ENCODE results near the gene TMEM151B.

TMEM151B gene

DNA sequence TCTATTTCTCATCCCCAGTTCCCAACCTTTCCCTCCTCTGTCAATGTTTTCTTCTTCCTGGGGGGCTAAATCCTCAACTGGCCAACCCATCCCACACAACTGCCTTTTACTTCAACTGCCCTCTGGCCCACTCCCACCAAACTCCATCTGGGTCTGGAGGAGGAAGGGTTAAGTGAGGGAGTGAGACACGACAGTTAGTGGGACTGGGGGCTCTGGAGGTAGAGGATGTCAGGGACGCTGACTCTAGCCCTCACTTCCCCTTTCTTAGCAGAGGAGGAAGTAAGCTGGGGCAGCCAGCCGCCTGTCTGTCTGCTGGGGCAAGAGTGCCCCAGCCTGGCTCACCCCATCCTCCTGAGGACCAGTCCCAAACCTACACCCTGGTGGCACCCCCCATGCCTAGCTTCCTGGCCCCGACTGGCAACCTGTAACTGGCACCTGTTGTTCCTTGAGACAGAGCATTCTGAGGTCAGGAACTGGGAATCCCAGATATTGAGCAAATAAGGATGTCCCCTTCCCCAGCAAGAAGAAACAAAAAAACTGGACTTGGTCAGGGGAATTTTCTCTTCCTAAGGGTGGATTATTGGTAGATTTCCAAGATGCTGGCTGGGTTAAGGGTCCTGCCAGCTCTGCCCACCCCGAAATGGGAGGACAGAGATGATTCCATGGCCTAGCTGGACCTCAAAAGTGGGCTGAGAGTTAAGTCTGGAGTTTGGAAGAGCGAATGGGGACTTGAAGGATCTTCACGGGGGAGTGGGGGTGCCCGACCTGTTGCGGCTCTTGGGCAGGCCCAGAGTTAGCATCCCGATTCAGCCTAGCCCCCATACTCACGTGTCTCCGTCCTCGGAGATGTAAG lies 5.9 kb upstream of the TMEM151B start:
- Mint-ChIP-seq H3K36me3 (peaks cover 59% of the 10 kb centered on the region), H3K4me3 (peak overlapping the region; percentile 98), H3K4me1 (peaks cover 61% of the 10 kb centered on the region), H3K27ac (peak overlapping the region; percentile 98), H3K9me3 (no peaks in the 10 kb centered on the region)
- DNase-seq (ENCODE audit: low spot score in 2 of 2) (peak in 1 of 2 donors; percentile 71), ATAC-seq (peak; percentile 48)

DNA sequence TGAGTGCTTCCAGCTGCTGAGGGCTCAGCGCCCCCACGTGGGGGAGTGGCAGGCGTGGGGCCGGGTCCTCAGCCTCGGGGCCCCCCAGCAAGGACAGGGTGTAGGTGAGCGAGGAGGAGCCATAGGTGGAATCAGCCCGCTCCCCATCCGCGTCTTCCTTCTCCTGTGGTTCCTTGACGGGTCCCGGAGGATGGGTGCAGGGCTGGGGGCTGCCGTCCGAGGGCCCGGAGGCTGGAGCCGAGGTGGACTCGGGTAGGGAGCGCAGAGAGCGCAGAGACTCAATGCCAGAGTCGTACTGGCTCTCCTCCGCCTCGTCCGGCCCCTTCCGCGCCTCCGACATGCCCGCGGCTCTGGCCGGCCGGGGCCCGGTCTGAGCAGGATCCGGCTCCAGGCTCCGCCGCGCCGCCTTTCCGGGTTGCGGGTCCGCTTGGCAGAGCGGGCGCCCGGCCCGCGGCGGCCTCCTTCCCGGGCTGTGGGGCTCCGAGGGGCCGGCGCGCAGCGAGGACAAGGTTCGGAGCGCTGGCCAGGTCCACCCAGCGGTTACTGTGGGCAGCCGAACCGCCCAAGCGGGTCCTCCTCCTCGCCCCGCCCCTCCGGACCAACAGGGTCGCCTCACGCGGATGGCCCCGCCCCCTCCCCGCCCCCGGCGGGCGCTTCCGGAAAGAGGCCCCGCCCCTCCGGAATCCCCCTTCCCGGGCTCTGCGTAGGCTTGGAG lies 5.1 kb upstream of the TMEM151B start, which contains the start of gene NFKBIE:
Gene NFKBIE (minus strand): TSS at position 545 of the 715 bp plus-strand sequence. CDS start 205 bp downstream, at position 340.
- no peaks in the 10 kb centered on the region for H3K9me3 Mint-ChIP-seq
- peak; percentile 96 to 98 for DNase-seq (ENCODE audit: low spot score in 2 of 2)
- H3K4me3 Mint-ChIP-seq, result peak within 1 kb of the TSS; percentile 98
- H3K36me3 Mint-ChIP-seq, result peaks cover 51% of the 10 kb centered on the region
- H3K27ac Mint-ChIP-seq, result peak within 1 kb of the TSS; percentile 98
- H3K4me1 Mint-ChIP-seq, result peaks cover 69% of the 10 kb centered on the region
- peak; percentile 69 for ATAC-seq

DNA sequence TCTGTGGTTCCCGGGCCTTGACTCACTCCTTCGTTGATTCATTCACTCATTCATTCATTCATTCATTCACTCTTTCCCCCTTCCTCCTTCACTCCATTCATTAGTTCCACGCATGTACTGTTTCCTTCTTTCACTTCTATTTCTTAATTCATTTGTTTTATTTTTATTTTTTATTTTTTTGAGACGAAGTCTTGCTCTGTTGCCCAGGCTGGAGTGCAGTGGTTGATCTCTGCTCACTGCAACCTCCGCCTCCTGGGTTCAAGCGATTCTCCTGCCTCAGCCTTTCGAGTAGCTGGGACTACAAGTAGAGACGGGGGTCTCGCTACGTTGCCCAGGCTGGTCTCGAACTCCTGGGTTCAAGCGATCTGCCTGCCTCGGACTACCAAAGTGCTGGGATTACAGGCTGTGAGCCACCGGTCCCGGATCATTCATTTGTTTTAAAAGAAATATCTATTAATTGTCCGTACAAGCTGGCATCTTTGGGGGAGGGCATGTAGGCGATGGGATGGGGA lies 4.5 kb upstream of the TMEM151B start:
- peaks cover 67% of the 10 kb centered on the region for H3K4me1 Mint-ChIP-seq

DNA sequence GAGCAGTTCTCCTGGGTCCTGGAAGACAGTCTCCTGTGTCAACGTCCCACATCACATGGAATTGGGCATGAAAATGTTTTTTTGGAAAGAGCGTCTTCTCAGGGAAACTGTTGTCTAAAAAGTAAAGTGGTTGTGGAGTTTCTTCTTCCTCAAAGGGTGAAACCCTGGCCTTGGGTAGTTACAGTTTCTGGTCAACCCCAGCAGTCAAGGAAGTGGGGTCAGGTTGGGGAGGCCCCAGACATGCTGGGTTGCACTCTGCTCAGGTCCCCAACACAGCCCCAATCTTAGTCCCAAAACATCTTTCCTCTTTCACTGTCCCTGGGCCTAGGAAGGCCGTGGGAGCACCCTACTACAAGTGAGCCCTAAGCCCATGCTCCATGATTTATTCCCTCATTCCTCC lies 3.9 kb upstream of the TMEM151B start:
- peaks cover 39% of the 10 kb centered on the region for H3K36me3 Mint-ChIP-seq
- H3K27ac Mint-ChIP-seq, result peak overlapping the region; percentile 98
- no peaks in the 10 kb centered on the region for H3K9me3 Mint-ChIP-seq
- H3K4me1 Mint-ChIP-seq, result peaks cover 65% of the 10 kb centered on the region
- peak overlapping the region; percentile 98 for H3K4me3 Mint-ChIP-seq
- DNase-seq (ENCODE audit: low spot score in 2 of 2) (no peak), ATAC-seq (no peak)

More for the DNA sequence above, 4.5 kb upstream of the TMEM151B start:
- Mint-ChIP-seq H3K27ac (peak overlapping the region; percentile 98), H3K9me3 (no peaks in the 10 kb centered on the region), H3K4me3 (peak overlapping the region; percentile 98), H3K36me3 (peaks cover 45% of the 10 kb centered on the region)
- DNase-seq (ENCODE audit: low spot score in 2 of 2), result no peak
- ATAC-seq, result no peak

DNA sequence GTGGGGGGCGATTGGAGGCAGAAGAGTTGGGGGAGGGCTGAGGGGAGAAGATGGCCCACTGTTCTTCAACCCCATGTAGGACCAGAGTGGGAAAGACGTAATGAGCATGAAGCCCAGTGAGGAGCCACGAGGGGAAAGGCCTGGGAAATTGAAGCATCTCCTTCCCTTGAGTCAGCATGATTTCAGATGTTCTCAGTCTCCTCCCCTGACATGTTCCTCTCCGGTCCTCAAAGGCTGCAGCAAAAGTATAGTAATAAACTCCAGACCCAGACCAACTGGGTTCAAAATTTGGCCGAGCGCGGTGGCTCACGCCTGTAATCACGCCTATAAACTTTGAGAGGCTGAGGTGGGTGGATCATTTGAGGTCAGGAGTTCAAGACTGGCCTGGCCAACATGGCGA lies 3.0 kb upstream of the TMEM151B start:
- Mint-ChIP-seq H3K4me1 (peaks cover 57% of the 10 kb centered on the region), H3K4me3 (no peak overlapping the region), H3K9me3 (no peaks in the 10 kb centered on the region), H3K36me3 (peaks cover 30% of the 10 kb centered on the region), H3K27ac (no peak overlapping the region)
- no peak for DNase-seq (ENCODE audit: low spot score in 2 of 2)
- ATAC-seq, result no peak

DNA sequence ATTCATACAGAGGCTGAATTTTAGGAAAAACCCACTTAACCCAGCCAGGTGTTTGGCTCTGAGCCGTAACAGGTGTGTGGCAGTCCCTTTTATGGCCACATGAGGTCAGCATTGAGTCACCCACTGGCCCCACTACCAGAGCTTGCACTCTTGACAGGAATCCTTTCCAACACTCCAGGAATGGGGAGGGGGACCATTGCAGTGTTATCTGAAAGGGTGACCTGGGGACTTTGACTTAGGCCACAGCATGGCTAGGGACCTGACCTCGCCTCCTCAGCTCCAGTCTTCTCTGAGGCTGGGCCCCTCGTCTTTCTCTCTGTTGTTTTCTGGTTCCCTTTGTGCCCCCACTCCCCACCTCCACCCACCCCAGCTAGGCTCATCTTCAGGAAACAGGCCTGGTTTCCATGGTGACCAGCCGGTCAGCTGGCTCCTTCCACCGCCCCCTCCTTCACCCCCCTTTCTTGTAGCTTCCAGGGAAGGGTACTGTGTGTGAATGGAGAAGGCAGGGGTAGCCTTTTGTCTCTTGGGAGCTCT lies 2.1 kb upstream of the TMEM151B start:
- Mint-ChIP-seq H3K4me3 (no peak overlapping the region), H3K4me1 (peaks cover 48% of the 10 kb centered on the region), H3K27ac (no peak overlapping the region), H3K36me3 (peaks cover 23% of the 10 kb centered on the region), H3K9me3 (no peaks in the 10 kb centered on the region)
- ATAC-seq (no peak), DNase-seq (ENCODE audit: low spot score in 2 of 2) (peak; percentile 54 to 83)

DNA sequence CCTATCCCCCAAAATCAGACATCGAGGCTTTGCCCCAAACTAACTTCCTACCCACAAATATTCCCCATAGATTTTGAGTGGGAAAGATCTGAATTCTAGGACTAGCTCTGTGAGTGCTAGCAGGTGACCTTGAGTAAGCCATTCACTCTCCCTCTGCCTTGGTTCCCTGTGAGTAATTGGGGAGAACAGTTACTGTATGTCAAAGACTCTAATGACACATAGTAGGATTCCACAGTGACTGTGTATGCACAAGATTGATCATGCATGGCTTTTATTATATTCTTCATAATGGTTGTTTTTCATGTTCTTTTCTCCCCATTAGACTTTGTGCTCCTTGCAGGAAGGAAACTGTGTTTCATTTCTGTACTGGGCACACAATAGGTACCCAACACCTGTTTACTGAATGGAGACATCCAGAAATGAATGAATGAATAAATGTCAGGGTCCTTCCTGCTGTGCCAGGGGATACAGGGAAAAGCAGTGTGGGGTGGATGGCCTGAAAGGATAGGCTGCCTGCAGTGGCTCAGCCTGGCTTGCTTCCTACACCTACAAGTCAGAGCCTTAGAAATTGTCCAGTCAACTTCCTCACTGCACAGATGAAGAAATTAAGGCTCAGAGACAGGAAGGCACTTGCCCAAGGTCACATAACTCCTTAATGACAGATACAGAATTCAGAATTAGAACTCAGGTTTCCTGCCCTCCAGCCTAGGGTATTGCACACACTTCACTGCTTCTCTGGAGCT lies 901 bp upstream of the TMEM151B start:
- peak overlapping the region; percentile 66 for H3K4me3 Mint-ChIP-seq
- DNase-seq (ENCODE audit: low spot score in 2 of 2), result no peak
- ATAC-seq, result peak; percentile 62
- no peaks in the 10 kb centered on the region for H3K9me3 Mint-ChIP-seq
- H3K4me1 Mint-ChIP-seq, result peaks cover 36% of the 10 kb centered on the region
- no peak overlapping the region for H3K27ac Mint-ChIP-seq
- peaks cover 21% of the 10 kb centered on the region for H3K36me3 Mint-ChIP-seq

DNA sequence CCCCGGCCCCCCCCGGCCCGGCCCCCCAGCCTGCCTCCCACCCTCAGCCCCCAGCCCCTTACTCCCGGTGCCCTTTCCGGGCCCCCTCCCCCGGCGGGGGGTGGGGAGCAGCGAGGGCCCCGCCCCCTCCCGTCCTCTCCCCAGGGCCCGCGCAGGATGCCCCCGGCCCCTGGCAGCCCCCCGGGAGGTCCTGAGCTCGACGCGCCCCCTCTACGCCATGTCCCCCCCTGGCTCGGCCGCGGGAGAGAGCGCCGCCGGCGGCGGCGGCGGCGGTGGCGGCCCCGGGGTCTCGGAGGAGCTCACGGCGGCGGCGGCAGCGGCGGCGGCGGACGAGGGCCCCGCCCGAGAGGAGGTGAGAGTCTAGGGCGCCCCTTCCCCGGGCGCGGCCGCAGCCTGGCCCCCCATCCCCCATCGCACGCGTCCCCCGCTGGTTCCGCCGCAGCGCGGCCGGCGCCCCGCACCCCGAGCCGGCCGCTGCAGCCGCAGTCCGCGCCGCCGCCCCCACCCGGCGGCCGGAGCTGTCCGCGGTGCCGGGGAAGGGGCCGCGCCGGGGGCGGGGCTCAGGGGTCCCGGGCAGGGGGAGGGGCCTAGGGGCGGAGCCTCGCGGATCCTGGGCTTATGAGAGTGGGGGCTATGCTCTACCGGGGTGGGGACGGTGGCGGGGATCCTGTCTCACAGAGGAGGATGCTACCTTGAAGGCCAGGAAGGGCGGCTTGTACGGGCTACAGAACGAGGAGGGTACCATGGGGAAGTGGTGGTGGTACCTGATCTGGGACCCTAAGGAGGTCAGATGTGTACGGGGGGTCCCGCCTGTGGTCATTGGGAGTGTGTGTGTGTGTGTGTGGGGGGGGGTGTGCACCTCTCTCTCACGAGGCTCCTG lies 516 bp downstream of the TMEM151B start:
- ATAC-seq (no peak), DNase-seq (ENCODE audit: low spot score in 2 of 2) (no peak)
- no peak overlapping the region for H3K27ac Mint-ChIP-seq
- H3K4me1 Mint-ChIP-seq, result peaks cover 32% of the 10 kb centered on the region
- H3K36me3 Mint-ChIP-seq, result peaks cover 13% of the 10 kb centered on the region
- no peaks in the 10 kb centered on the region for H3K9me3 Mint-ChIP-seq
- H3K4me3 Mint-ChIP-seq, result peak overlapping the region; percentile 66

DNA sequence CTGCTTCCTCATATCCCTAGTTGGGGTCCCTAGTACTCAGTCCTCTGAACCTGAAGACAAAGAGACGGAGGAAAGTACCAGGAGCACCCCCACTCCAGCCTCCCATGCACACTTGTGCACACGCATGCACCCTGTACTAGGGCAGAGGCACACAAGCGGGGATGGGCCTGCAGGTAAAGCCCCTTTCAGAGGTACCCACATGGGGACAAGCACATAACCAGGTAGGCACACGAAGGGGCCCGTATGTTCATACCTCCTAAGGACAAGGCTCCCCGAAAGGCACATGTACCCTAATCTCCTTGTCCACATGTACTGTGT lies 1.1 kb downstream of the TMEM151B start:
- ATAC-seq (no peak), DNase-seq (ENCODE audit: low spot score in 2 of 2) (no peak)
- Mint-ChIP-seq H3K36me3 (peaks cover 8% of the 10 kb centered on the region), H3K4me3 (peak overlapping the region; percentile 42), H3K27ac (no peak overlapping the region), H3K4me1 (peaks cover 27% of the 10 kb centered on the region), H3K9me3 (no peaks in the 10 kb centered on the region)

DNA sequence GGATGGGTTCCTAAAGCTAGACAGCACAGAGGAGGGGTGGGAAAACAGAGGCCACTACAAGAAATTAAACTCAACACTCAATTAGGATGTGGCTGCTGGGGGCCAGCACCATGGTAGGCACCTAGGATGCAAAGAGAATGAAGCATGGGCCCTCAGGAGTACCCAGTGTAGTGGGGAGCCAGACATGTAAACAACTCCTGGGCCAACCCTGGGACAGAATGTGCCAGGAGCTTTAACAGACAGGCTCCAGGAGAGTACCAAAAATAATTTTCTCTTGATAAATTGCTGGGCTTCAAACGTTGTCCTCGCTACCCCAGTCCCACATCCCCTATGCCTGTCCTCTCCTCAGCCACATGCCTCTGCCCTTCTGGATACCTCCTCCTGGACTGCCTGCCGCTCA lies 1.7 kb downstream of the TMEM151B start:
- no peak for ATAC-seq
- no peak overlapping the region for H3K4me3 Mint-ChIP-seq
- H3K27ac Mint-ChIP-seq, result no peak overlapping the region

DNA sequence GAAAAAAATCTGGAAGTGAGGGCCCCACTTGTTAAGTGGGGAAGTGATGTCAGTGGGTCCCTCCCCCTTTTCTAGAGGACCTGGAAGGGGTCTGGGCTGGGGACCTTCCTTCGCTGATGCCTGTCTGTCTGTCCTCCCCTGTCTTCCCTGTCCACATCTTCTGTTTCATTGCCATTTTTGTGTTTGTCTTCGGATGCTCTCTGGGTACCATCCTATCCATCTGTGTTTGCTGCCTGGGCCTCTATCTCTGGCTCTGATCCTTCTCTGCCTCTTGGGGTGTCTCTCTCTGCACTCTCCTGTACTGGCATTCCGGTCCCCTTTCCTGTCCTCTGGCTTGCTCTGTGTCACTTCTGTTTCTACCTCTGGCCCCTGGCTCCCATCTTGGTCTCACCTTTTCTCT lies 2.3 kb downstream of the TMEM151B start:
- Mint-ChIP-seq H3K36me3 (no peaks in the 10 kb centered on the region), H3K4me1 (peaks cover 18% of the 10 kb centered on the region), H3K27ac (no peak overlapping the region), H3K4me3 (no peak overlapping the region), H3K9me3 (no peaks in the 10 kb centered on the region)
- DNase-seq (ENCODE audit: low spot score in 2 of 2) (no peak), ATAC-seq (no peak)

More for the DNA sequence above, 1.7 kb downstream of the TMEM151B start:
- H3K36me3 Mint-ChIP-seq, result peaks cover 2% of the 10 kb centered on the region
- no peaks in the 10 kb centered on the region for H3K9me3 Mint-ChIP-seq
- no peak for DNase-seq (ENCODE audit: low spot score in 2 of 2)
- H3K4me1 Mint-ChIP-seq, result peaks cover 21% of the 10 kb centered on the region

DNA sequence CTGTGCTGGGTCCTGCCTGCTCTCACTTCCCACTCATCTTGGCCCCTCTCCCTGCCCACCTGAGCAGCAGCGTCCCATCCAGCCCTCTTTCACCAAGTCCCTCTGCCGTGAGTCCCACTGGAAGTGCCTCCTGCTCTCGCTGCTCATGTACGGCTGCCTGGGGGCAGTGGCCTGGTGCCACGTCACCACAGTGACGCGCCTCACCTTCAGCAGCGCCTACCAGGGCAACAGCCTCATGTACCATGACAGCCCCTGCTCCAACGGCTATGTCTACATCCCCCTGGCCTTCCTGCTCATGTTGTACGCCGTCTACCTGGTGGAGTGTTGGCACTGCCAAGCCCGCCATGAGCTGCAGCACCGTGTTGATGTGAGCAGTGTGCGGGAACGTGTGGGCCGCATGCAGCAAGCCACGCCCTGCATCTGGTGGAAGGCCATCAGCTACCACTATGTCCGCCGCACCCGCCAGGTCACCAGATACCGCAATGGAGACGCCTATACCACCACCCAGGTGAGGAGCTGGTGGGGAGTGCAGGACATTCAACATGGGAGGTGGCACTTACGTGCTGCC lies 2.8 kb downstream of the TMEM151B start:
- Mint-ChIP-seq H3K4me1 (peaks cover 18% of the 10 kb centered on the region), H3K9me3 (no peaks in the 10 kb centered on the region), H3K36me3 (no peaks in the 10 kb centered on the region), H3K27ac (no peak overlapping the region), H3K4me3 (no peak overlapping the region)
- DNase-seq (ENCODE audit: low spot score in 2 of 2), result no peak
- no peak for ATAC-seq

DNA sequence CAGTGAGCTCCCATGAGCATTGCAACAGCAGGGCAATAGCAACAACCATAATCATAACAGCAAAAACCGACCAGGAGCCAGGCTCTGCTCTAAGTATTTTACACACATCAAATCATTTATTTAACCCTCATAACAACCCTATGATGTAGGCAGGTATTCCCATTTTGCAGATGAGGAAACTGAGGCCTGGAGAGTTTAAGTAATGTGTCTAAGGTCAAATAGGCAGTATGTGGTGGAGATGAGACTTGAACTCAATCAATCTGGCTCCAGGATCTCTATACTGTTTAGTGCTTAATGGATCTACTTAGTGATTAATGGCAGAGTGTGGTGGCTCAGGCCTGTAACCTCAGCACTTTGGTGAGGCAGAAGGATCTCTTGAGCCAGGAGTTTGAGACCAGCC lies 3.4 kb downstream of the TMEM151B start:
- no peak overlapping the region for H3K4me3 Mint-ChIP-seq
- H3K36me3 Mint-ChIP-seq, result no peaks in the 10 kb centered on the region
- DNase-seq (ENCODE audit: low spot score in 2 of 2) (no peak), ATAC-seq (no peak)
- H3K4me1 Mint-ChIP-seq, result peaks cover 18% of the 10 kb centered on the region
- no peaks in the 10 kb centered on the region for H3K9me3 Mint-ChIP-seq
- H3K27ac Mint-ChIP-seq, result no peak overlapping the region

DNA sequence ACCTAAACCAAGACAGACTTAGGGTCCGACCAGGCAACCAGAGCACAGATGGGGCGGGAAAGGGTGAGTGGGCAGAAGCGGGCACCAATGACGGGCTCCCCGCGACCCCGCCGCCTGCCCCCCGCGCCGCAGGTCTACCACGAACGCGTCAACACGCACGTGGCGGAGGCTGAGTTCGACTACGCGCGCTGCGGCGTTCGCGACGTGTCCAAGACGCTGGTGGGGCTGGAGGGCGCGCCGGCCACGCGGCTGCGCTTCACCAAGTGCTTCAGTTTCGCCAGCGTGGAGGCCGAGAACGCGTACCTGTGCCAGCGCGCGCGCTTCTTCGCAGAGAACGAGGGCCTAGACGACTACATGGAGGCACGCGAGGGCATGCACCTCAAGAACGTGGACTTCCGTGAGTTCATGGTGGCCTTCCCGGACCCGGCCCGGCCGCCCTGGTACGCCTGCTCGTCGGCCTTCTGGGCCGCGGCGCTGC lies 5.1 kb downstream of the TMEM151B start:
- no peaks in the 10 kb centered on the region for H3K9me3 Mint-ChIP-seq
- peak overlapping the region; percentile 0 for H3K4me3 Mint-ChIP-seq
- DNase-seq (ENCODE audit: low spot score in 2 of 2) (no peak), ATAC-seq (no peak)
- H3K4me1 Mint-ChIP-seq, result peaks cover 11% of the 10 kb centered on the region
- H3K36me3 Mint-ChIP-seq, result no peaks in the 10 kb centered on the region
- H3K27ac Mint-ChIP-seq, result no peak overlapping the region
